HCT116 (cell line): ENCODE data around the gene STRIP1. TPM values are rescaled to one million over a fixed set of nuclear protein-coding genes. Genes with fewer than 3 reads are reported as not detected.

Source experiments
- ATAC-seq: fragments of 200-7000 bp; cut with Tn5 transposase; 2 replicates; pipeline ENCODE4 v1.9.1; 2020; ENCODE audit warnings: mild to moderate bottlenecking, moderate library complexity
- BruUV-seq: library from RNA; stranded (reverse); fragments of 400-500 nt; replicated peaks from 2 replicates; lab custom pipeline; 2021; lab: Mats Ljungman, UMichigan
- CTCF ChIA-PET: fragments of 300-600 bp; sonication (Branson Sonifier 250); formaldehyde crosslinking; loops from one replicate; lab custom pipeline; 2021; ENCODE audit warnings: antibody characterized with exemption; lab: Charles Lee
- POLR2A ChIA-PET: fragments of 300-600, 350-600 bp; sonication (Branson Sonifier 250); formaldehyde crosslinking; loops from one replicate; lab custom pipeline; 2021; ENCODE audit warnings: antibody characterized with exemption; lab: Charles Lee
- RAD21 ChIA-PET, 2 experiments: fragments of 300-600 bp; sonication (Branson Sonifier 250); formaldehyde crosslinking; loops; one replicate each; lab custom pipeline; 2023; ENCODE audit warnings: low total read pairs in 2 of 2; ENCODE audit not compliant: uncharacterized antibody in 2 of 2, unreplicated experiment in 2 of 2, low non-redundant PET in 1 of 2; lab: Charles Lee
- DNase-seq: peaks from one replicate; pipeline ENCODE4 v3.0.0-alpha.2; 2010; ENCODE audit warnings: low read depth, low spot score
- H2AFZ ChIP-seq: fragments of 200-600 bp; shearing (Covaris generic), sonication (generic); 2 replicates; pipeline ENCODE4 v1.6.1; 2017; ENCODE audit warnings: low read depth, mixed run types, mixed read lengths, antibody characterized with exemption, low read length; ENCODE audit not compliant: poor library complexity, severe bottlenecking
- H3K27ac ChIP-seq: 2 replicates; pipeline ENCODE4 v1.5.1; 2012; ENCODE audit warnings: low read depth, low read length
- H3K27me3 ChIP-seq: fragments of 200-600 bp; sonication (generic); 2 replicates; pipeline ENCODE4 v1.6.1; 2016; ENCODE audit warnings: mixed run types, low read length, mixed read lengths; ENCODE audit not compliant: insufficient read depth
- H3K36me3 ChIP-seq, 2 experiments: fragments of 200-500 bp in 1 of 2; fragments of 200-600 bp in 1 of 2; sonication (Bioruptor generic) in 1 of 2; sonication (generic) in 1 of 2; 2 replicates each; pipeline versions ENCODE4 v1.5.1 to v1.6.1; 2014 to 2016; ENCODE audit warnings: low read length in 2 of 2, inconsistent platforms in 1 of 2, mixed read lengths in 1 of 2, mixed run types in 1 of 2; ENCODE audit not compliant: insufficient read depth in 2 of 2, control insufficient read depth in 1 of 2
- H3K4me1 ChIP-seq, 2 experiments: fragments of 200-600 bp in 1 of 2; sonication (generic) in 1 of 2; 2 replicates each; pipeline versions ENCODE4 v1.5.1 to v1.6.1; 2012 to 2017; ENCODE audit warnings: low read length in 2 of 2, inconsistent platforms in 1 of 2, mild to moderate bottlenecking in 1 of 2, mixed read lengths in 1 of 2, mixed run types in 1 of 2, moderate library complexity in 1 of 2; ENCODE audit not compliant: insufficient read depth in 2 of 2, control insufficient read depth in 1 of 2
- H3K4me2 ChIP-seq: fragments of 200-600 bp; sonication (generic); 2 replicates; pipeline ENCODE4 v1.6.1; 2017; ENCODE audit warnings: mixed run types, low read length, mixed read lengths
- H3K4me3 ChIP-seq, 2 experiments: fragments of 200-600 bp in 1 of 2; sonication (generic) in 1 of 2; replicated peaks in 1 of 2; 2 replicates each; pipeline ENCODE4 v1.5.1; 2011 to 2016; ENCODE audit warnings: low read length in 2 of 2, control low read depth in 1 of 2, low read depth in 1 of 2, mild to moderate bottlenecking in 1 of 2, mixed read lengths in 1 of 2, mixed run types in 1 of 2
- H3K79me2 ChIP-seq: fragments of 200-600 bp; sonication (generic); 2 replicates; pipeline ENCODE4 v1.6.1; 2017; ENCODE audit warnings: mild to moderate bottlenecking, mixed run types, low read length, moderate library complexity, mixed read lengths; ENCODE audit not compliant: insufficient read depth
- H3K9ac ChIP-seq: fragments of 200-600 bp; sonication (generic); 2 replicates; pipeline ENCODE4 v1.6.1; 2016; ENCODE audit warnings: low read length, mixed read lengths
- H3K9me2 ChIP-seq: fragments of 200-600 bp; sonication (generic), shearing (Covaris generic); 2 replicates; pipeline ENCODE4 v1.6.1; 2017; ENCODE audit warnings: mixed run types, mild to moderate bottlenecking, moderate library complexity; ENCODE audit not compliant: insufficient read depth
- H3K9me3 ChIP-seq, 2 experiments: fragments of 200-500 bp in 1 of 2; fragments of 200-600 bp in 1 of 2; sonication (Bioruptor generic) in 1 of 2; sonication (generic) in 1 of 2; 2 replicates each; pipeline ENCODE4 v1.6.1; 2014 to 2017; ENCODE audit warnings: low read length in 2 of 2, mixed read lengths in 2 of 2, inconsistent platforms in 1 of 2, low read depth in 1 of 2, mild to moderate bottlenecking in 1 of 2, mixed run types in 1 of 2, moderate library complexity in 1 of 2; ENCODE audit not compliant: control insufficient read depth in 1 of 2, insufficient read depth in 1 of 2
- H4K20me1 ChIP-seq: fragments of 200-600 bp; sonication (generic), shearing (Covaris generic); 2 replicates; pipeline ENCODE4 v1.6.1; 2017; ENCODE audit warnings: mixed run types, mild to moderate bottlenecking, moderate library complexity; ENCODE audit not compliant: insufficient read depth
- CBX3 ChIP-seq: IDR thresholded peaks from 2 replicates; pipeline ENCODE4 v1.6.1; 2012; ENCODE audit warnings: low read depth
- CEBPB ChIP-seq: IDR thresholded peaks from 2 replicates; pipeline ENCODE4 v1.6.1; 2012; ENCODE audit warnings: low read depth
- CTCF ChIP-seq, 3 experiments: fragments of 200-600 bp in 1 of 3; sonication (generic) in 1 of 3; IDR thresholded peaks in 2 of 3; conservative IDR thresholded peaks in 1 of 3; 2 replicates each; pipeline ENCODE4 v1.5.1; 2012 to 2017; ENCODE audit warnings: low read depth in 2 of 3, low read length in 2 of 3, antibody characterized with exemption in 1 of 3, borderline replicate concordance in 1 of 3, control low read depth in 1 of 3, mild to moderate bottlenecking in 1 of 3, mixed read lengths in 1 of 3, mixed run types in 1 of 3, moderate library complexity in 1 of 3; ENCODE audit not compliant: insufficient read depth in 1 of 3
- ELF1 ChIP-seq: IDR thresholded peaks from 2 replicates; pipeline ENCODE4 v1.6.1; 2012; ENCODE audit warnings: low read depth, borderline replicate concordance
- EZH2phosphoT487 ChIP-seq: fragments of 200-600 bp; IDR thresholded peaks from 2 replicates; pipeline ENCODE4 v1.6.1; 2018; ENCODE audit warnings: antibody characterized with exemption, borderline replicate concordance
- FOSL1 ChIP-seq: IDR thresholded peaks from 2 replicates; pipeline ENCODE4 v1.6.1; 2012; ENCODE audit warnings: low read depth
- JUND ChIP-seq: IDR thresholded peaks from 2 replicates; pipeline ENCODE4 v1.6.1; 2012
- MAX ChIP-seq: IDR thresholded peaks from 2 replicates; pipeline ENCODE4 v1.6.1; 2012
- RAD21 ChIP-seq: IDR thresholded peaks from 2 replicates; pipeline ENCODE4 v1.6.1; 2012; ENCODE audit warnings: low read depth, mild to moderate bottlenecking
- SP1 ChIP-seq: IDR thresholded peaks from 2 replicates; pipeline ENCODE4 v1.6.1; 2012; ENCODE audit warnings: low read depth
- TCF7L2 ChIP-seq: IDR thresholded peaks from 2 replicates; pipeline ENCODE4 v1.7.0; 2011; ENCODE audit warnings: borderline replicate concordance, inconsistent platforms; ENCODE audit not compliant: insufficient read depth, insufficient read length; ENCODE audit errors: extremely low read depth
- YY1 ChIP-seq: IDR thresholded peaks from 2 replicates; pipeline ENCODE4 v1.6.1; 2011; ENCODE audit warnings: low read length, low read depth, moderate library complexity, mild to moderate bottlenecking; ENCODE audit not compliant: insufficient replicate concordance; ENCODE audit errors: extremely low read depth
- ZFX ChIP-seq: fragments of 450-650 bp; IDR thresholded peaks from 2 replicates; pipeline ENCODE4 v1.6.1; 2017
- ZNF274 ChIP-seq: fragments of 200-500 bp; sonication (Bioruptor generic); IDR thresholded peaks from 2 replicates; pipeline ENCODE4 v1.6.1; 2014; ENCODE audit warnings: mild to moderate bottlenecking, low read depth, low read length, inconsistent platforms
- intact Hi-C: fragments of 100-400 bp; cut with micrococcal nuclease; formaldehyde crosslinking; loops from 2 replicates; pipeline ENCODE4 v1.10.0; 2022
- total RNA-seq: library from RNA; stranded (reverse); gene quantifications from one replicate; pipeline ENCODE4 v1.2.1, GENCODE V29; 2021; ENCODE audit not compliant: unreplicated experiment
- TF ChIP-seq, protein P1 (sequence below): IDR thresholded peaks from 2 replicates; pipeline ENCODE4 v1.6.1; 2012; ENCODE audit warnings: low read depth
- TF ChIP-seq, protein P2 (sequence below): IDR thresholded peaks from 2 replicates; pipeline ENCODE4 v1.6.1; 2012

Gene STRIP1
- total RNA-seq, 1 experiment from 2014 or later: 33.5 TPM

DNA sequence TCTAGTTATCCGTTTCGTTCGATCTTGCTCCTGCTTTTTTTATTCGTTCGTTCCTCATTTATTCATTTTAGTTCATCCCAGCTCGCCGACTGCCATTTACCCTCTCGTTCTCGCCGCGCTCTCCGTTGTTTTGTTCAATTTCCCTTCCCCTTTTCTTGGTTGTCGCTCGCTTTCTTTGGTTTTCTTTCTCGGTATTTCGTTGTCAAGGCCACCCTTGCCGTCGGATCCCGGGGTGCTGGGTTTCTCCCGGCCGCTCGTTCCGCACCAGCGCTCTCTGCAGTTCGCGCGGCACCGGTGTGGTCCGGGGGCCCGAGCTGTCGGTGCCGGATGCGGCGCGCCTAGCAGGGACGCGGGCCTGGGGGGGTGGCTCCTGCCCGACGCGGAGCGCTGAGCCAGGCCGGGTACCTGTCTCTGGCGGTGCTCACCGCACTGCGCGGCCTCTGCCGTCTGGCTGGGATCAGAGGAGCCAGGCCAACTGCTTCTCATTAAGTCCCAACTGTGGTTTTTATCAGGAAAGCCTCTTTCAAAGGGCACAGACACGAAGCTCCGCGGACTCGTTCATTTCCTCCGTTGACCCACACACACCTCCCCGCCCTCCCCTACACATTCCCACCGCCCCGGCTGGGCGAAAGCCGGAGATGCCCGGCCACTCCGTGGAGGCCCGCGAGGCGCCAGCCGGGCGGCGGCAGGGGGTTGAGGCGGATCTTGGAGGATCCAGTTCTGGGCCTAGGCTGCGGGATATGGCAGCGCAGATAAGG lies 34.4 kb downstream of the STRIP1 start:
- ChIA-PET POLR2A (no interaction called here), CTCF (interaction anchor here (0.5 kb wide), 1 partner anchor 1159 kb away, joined by 3 read pairs; no protein-coding TSS in a partner anchor), RAD21 (no interaction called here)
- no peak overlapping the region for H3K27ac ChIP-seq
- no TSS peak for BruUV-seq
- H3K9me3 ChIP-seq: no peaks in the 10 kb centered on the region
- intact Hi-C loops: no loop called here
- ATAC-seq (no peak), DNase-seq (no peak)
- H3K4me3 ChIP-seq: no peak overlapping the region
- TF ChIP-seq FOSL1 (no peak), JUND (no peak), ZFX (no peak), ELF1 (no peak), YY1 (no peak), CEBPB (no peak), MAX (no peak), CBX3 (no peak), SP1 (no peak), RAD21 (no peak), ZNF274 (no peak), EZH2phosphoT487 (no peak), CTCF (IDR thresholded peaks at IDR 0.05 in 2 of 3, conservative IDR thresholded peaks at IDR 0.05 in 1 of 3; ENCODE audit: borderline replicate concordance in 1 of 3, insufficient read depth in 1 of 3, low read depth in 2 of 3, low read length in 2 of 3) (no peak), TCF7L2 (no peak)
- TF ChIP-seq, protein P1, sequence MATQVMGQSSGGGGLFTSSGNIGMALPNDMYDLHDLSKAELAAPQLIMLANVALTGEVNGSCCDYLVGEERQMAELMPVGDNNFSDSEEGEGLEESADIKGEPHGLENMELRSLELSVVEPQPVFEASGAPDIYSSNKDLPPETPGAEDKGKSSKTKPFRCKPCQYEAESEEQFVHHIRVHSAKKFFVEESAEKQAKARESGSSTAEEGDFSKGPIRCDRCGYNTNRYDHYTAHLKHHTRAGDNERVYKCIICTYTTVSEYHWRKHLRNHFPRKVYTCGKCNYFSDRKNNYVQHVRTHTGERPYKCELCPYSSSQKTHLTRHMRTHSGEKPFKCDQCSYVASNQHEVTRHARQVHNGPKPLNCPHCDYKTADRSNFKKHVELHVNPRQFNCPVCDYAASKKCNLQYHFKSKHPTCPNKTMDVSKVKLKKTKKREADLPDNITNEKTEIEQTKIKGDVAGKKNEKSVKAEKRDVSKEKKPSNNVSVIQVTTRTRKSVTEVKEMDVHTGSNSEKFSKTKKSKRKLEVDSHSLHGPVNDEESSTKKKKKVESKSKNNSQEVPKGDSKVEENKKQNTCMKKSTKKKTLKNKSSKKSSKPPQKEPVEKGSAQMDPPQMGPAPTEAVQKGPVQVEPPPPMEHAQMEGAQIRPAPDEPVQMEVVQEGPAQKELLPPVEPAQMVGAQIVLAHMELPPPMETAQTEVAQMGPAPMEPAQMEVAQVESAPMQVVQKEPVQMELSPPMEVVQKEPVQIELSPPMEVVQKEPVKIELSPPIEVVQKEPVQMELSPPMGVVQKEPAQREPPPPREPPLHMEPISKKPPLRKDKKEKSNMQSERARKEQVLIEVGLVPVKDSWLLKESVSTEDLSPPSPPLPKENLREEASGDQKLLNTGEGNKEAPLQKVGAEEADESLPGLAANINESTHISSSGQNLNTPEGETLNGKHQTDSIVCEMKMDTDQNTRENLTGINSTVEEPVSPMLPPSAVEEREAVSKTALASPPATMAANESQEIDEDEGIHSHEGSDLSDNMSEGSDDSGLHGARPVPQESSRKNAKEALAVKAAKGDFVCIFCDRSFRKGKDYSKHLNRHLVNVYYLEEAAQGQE: no peak
- TF ChIP-seq, protein P2, sequence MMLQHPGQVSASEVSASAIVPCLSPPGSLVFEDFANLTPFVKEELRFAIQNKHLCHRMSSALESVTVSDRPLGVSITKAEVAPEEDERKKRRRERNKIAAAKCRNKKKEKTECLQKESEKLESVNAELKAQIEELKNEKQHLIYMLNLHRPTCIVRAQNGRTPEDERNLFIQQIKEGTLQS: no peak
- H3K9ac ChIP-seq: no peak overlapping the region
- no peaks in the 10 kb centered on the region for H3K36me3 ChIP-seq
- H4K20me1 ChIP-seq: no peaks in the 10 kb centered on the region
- no peaks in the 10 kb centered on the region for H3K4me1 ChIP-seq
- H3K27me3 ChIP-seq: no peaks in the 10 kb centered on the region
- H3K79me2 ChIP-seq: no peaks in the 10 kb centered on the region
- H3K4me2 ChIP-seq: no peak overlapping the region
- no peak overlapping the region for H2AFZ ChIP-seq
- no peaks in the 10 kb centered on the region for H3K9me2 ChIP-seq
